HepG2 (cell line): ENCODE measurements around the gene TFEB. TPM values are rescaled to one million over a fixed set of nuclear protein-coding genes. Genes with fewer than 3 reads are reported as not detected.

Source experiments
- ARNTL ChIP-seq: sonication (generic); formaldehyde crosslinking; IDR thresholded peaks from 2 replicates; pipeline ENCODE4 v1.4.0; 2020; ENCODE audit warnings: mild to moderate bottlenecking, missing genetic modification reagents
- BATF2 ChIP-seq: sonication (generic); formaldehyde crosslinking; IDR thresholded peaks from 2 replicates; pipeline ENCODE4 v1.8.0; 2022; ENCODE audit warnings: mild to moderate bottlenecking, missing genetic modification reagents, moderate library complexity
- ETS1 ChIP-seq: sonication (generic); formaldehyde crosslinking; IDR thresholded peaks from 2 replicates; pipeline ENCODE4 v1.4.0; 2020; ENCODE audit warnings: missing genetic modification reagents
- FOXM1 ChIP-seq: sonication (generic); formaldehyde crosslinking; IDR thresholded peaks from 2 replicates; pipeline ENCODE4 v1.5.0; 2020; ENCODE audit warnings: missing genetic modification reagents
- GABPB1 ChIP-seq: IDR thresholded peaks from 2 replicates; pipeline ENCODE4 v1.6.1; 2016; ENCODE audit warnings: mild to moderate bottlenecking, missing genetic modification reagents, moderate library complexity, missing compliant biosample characterization
- IRF2 ChIP-seq: IDR thresholded peaks from 2 replicates; pipeline ENCODE4 v1.6.1; 2018; ENCODE audit warnings: missing genetic modification reagents, missing compliant biosample characterization
- MED1 ChIP-seq: sonication (generic); formaldehyde crosslinking; IDR thresholded peaks from 2 replicates; pipeline ENCODE4 v1.4.0; 2020; ENCODE audit warnings: missing genetic modification reagents
- MED8 ChIP-seq: sonication (generic); formaldehyde crosslinking; IDR thresholded peaks from 2 replicates; pipeline ENCODE4 v1.8.1; 2023; ENCODE audit warnings: mild to moderate bottlenecking, missing genetic modification reagents; ENCODE audit not compliant: insufficient replicate concordance
- MZF1 ChIP-seq: sonication (generic); formaldehyde crosslinking; IDR thresholded peaks from 2 replicates; pipeline ENCODE4 v1.8.1; 2023; ENCODE audit warnings: mild to moderate bottlenecking, missing genetic modification reagents, borderline replicate concordance
- NFE2 ChIP-seq: sonication (generic); formaldehyde crosslinking; IDR thresholded peaks from 2 replicates; pipeline ENCODE4 v1.4.0; 2020; ENCODE audit warnings: missing genetic modification reagents
- NFIC ChIP-seq: IDR thresholded peaks from 2 replicates; pipeline ENCODE4 v1.6.1; 2012; ENCODE audit warnings: mild to moderate bottlenecking, low read length, inconsistent platforms
- PITX1 ChIP-seq: sonication (generic); formaldehyde crosslinking; IDR thresholded peaks from 2 replicates; pipeline ENCODE4 v1.5.1; 2020; ENCODE audit warnings: mild to moderate bottlenecking, missing genetic modification reagents
- PLSCR1 ChIP-seq: sonication (generic); formaldehyde crosslinking; IDR thresholded peaks from 2 replicates; pipeline ENCODE4 v1.5.0; 2020; ENCODE audit warnings: missing genetic modification reagents, mild to moderate bottlenecking, borderline replicate concordance
- POLR2AphosphoS2 ChIP-seq: IDR thresholded peaks from 2 replicates; pipeline ENCODE4 v1.6.1; 2011; ENCODE audit warnings: low read depth, low read length, improper control_type of control experiment
- POLR2AphosphoS5 ChIP-seq: IDR thresholded peaks from 2 replicates; pipeline ENCODE4 v1.6.1; 2012; ENCODE audit warnings: low read depth, low read length
- RXRA ChIP-seq: sonication (generic); formaldehyde crosslinking; IDR thresholded peaks from 2 replicates; pipeline ENCODE4 v1.5.1; 2020; ENCODE audit warnings: missing genetic modification reagents
- SRF ChIP-seq: IDR thresholded peaks from 2 replicates; pipeline ENCODE4 v1.6.1; 2011; ENCODE audit warnings: mild to moderate bottlenecking, low read depth, low read length, moderate library complexity
- SRY ChIP-seq: sonication (generic); formaldehyde crosslinking; IDR thresholded peaks from 2 replicates; pipeline ENCODE4 v1.8.0; 2022; ENCODE audit warnings: mild to moderate bottlenecking, missing genetic modification reagents
- ZBTB14 ChIP-seq: sonication (generic); formaldehyde crosslinking; IDR thresholded peaks from 2 replicates; pipeline ENCODE4 v1.4.0; 2020; ENCODE audit warnings: missing genetic modification reagents
- ZFP91 ChIP-seq: sonication (generic); formaldehyde crosslinking; IDR thresholded peaks from 2 replicates; pipeline ENCODE4 v1.9.0; 2022; ENCODE audit warnings: missing genetic modification reagents, mild to moderate bottlenecking, borderline replicate concordance
- ZNF143 ChIP-seq: sonication (generic); formaldehyde crosslinking; IDR thresholded peaks from 2 replicates; pipeline ENCODE4 v1.4.0; 2020; ENCODE audit warnings: missing genetic modification reagents
- ZNF225 ChIP-seq: sonication (generic); formaldehyde crosslinking; IDR thresholded peaks from 2 replicates; pipeline ENCODE4 v1.4.0; 2020; ENCODE audit warnings: mild to moderate bottlenecking, missing genetic modification reagents
- ZNF253 ChIP-seq: sonication (generic); formaldehyde crosslinking; IDR thresholded peaks from 2 replicates; pipeline ENCODE4 v1.8.0; 2022; ENCODE audit warnings: mild to moderate bottlenecking, missing genetic modification reagents, borderline replicate concordance
- ZNF331 ChIP-seq: sonication (generic); formaldehyde crosslinking; IDR thresholded peaks from 2 replicates; pipeline ENCODE4 v1.4.0; 2020; ENCODE audit warnings: missing genetic modification reagents
- ZNF562 ChIP-seq: sonication (generic); formaldehyde crosslinking; IDR thresholded peaks from 2 replicates; pipeline ENCODE4 v1.8.0; 2022; ENCODE audit warnings: missing genetic modification reagents, borderline replicate concordance
- ZNF614 ChIP-seq: IDR thresholded peaks from 2 replicates; pipeline ENCODE4 v1.6.1; 2018; ENCODE audit warnings: missing biosample characterization, missing genetic modification reagents, inconsistent platforms, borderline replicate concordance
- polyA plus RNA-seq, 8 experiments: library from polyadenylated mRNA; depleted of rRNA in 3 of 8; stranded (reverse) in 7 of 8; unstranded in 1 of 8; fragments of >200 nt; fragmentation: Illumina TruSeq in 4 of 8; extraction: Trizol in 4 of 8; gene quantifications; 2 replicates each; pipeline versions ENCODE4 v1.2.1 to v1.2.3, GENCODE V29; 2011 to 2016; ENCODE audit warnings: low read depth in 4 of 8, missing spikeins in 1 of 8, mixed read lengths in 1 of 8; ENCODE audit not compliant: insufficient read depth in 1 of 8
- total RNA-seq, 5 experiments: library from RNA; depleted of rRNA; stranded (reverse); fragments of >200 nt; fragmentation: Illumina TruSeq; extraction: Trizol; gene quantifications; 2 replicates each; pipeline ENCODE4 v1.2.3, GENCODE V29; 2016; ENCODE audit warnings: low read depth in 1 of 5

Gene TFEB
- total and polyA plus RNA-seq, 2 of the 13 experiments (the other 11 are each of a cell fraction or from before 2014, with no cell fraction given), result 13.3 to 18.7 TPM

GRCh38 chr6:41734666-41735426, 562 bp downstream of the TFEB start (continued):
- TF ChIP-seq IRF2 (CRISPR knock-in tag) (no peak), MZF1 (CRISPR knock-in tag) (no peak), ZNF253 (CRISPR knock-in tag) (no peak), BATF2 (CRISPR knock-in tag) (no peak), SRF (no peak), ARNTL (CRISPR knock-in tag) (0 out of 2 replicates have a peak, but pooled peaks have one; percentile 20), GABPB1 (CRISPR knock-in tag) (peak; percentile 36), POLR2AphosphoS5 (no peak; the same call in 1 of the 2 replicates), PITX1 (CRISPR knock-in tag) (0 out of 2 replicates have a peak, but pooled peaks have one; percentile 28), ETS1 (no peak), MED1 (CRISPR knock-in tag) (no peak), NFIC (no peak; the same call in 1 of the 2 replicates), PLSCR1 (no peak), POLR2AphosphoS2 (no peak), MED8 (CRISPR knock-in tag) (no peak), ZNF143 (CRISPR knock-in tag) (no peak), NFE2 (CRISPR knock-in tag) (no peak), SRY (CRISPR knock-in tag) (peak; percentile 4; the same call in 1 of the 2 replicates), ZNF562 (CRISPR knock-in tag) (no peak), ZBTB14 (CRISPR knock-in tag) (peak; percentile 44; the same call in 1 of the 2 replicates), FOXM1 (no peak), ZFP91 (CRISPR knock-in tag) (0 out of 2 replicates have a peak, but pooled peaks have one; percentile 54), ZNF331 (CRISPR knock-in tag) (no peak), RXRA (CRISPR knock-in tag) (peak; percentile 47), ZNF225 (CRISPR knock-in tag) (no peak), ZNF614 (CRISPR knock-in tag) (peak; percentile 13; the same call in 1 of the 2 replicates)
